GM06990 (cell line): ENCODE measurements around the gene SRPK2.

ENCODE experiments used
- DNase-seq: peaks from one replicate; pipeline ENCODE4 v3.0.0-alpha.2; 2011; ENCODE audit not compliant: insufficient read length; ENCODE audit errors: extremely low read depth
- H3K27me3 ChIP-seq: replicated peaks from 2 replicates; pipeline ENCODE4 v1.6.0; 2011; ENCODE audit warnings: low read length; ENCODE audit not compliant: control insufficient read depth, insufficient read depth
- H3K36me3 ChIP-seq: 2 replicates; pipeline ENCODE4 v1.5.1; 2011; ENCODE audit warnings: low read length; ENCODE audit not compliant: control insufficient read depth, insufficient read depth
- H3K4me3 ChIP-seq: replicated peaks from 2 replicates; pipeline ENCODE4 v1.5.1; 2011; ENCODE audit warnings: low read depth, mild to moderate bottlenecking, control low read depth, low read length
- TF ChIP-seq, protein P1 (sequence below): IDR thresholded peaks from 2 replicates; pipeline ENCODE4 v1.5.1; 2011; ENCODE audit warnings: low read length, control low read depth, mild to moderate bottlenecking, inconsistent platforms; ENCODE audit not compliant: insufficient read depth, poor library complexity, severe bottlenecking

The SRPK2 gene

DNA sequence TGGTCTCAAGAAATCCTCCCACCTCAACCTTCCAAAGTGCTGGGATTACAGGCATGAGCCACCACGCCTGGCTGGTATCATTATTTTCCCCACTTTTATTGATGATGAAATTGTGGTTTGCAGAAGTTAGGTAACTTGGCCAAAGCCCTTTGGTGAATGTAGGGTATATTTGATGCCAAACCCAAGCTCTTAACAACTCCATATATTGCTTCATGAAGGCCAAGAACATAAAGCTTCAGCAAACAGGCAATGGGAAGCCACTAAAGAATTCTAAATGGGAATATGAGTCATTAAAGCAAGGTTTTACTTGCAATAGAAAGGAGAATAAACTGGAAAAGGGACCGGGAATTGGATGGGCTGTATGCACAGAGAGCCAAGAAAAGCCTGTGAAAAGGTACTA lies 232.0 kb downstream of the SRPK2 start:
- DNase-seq = no peak
- Histone ChIP-seq H3K4me3 (no peak overlapping the region), H3K36me3 (no peaks in the 10 kb centered on the region), H3K27me3 (no peaks in the 10 kb centered on the region)
- TF ChIP-seq, protein P1, sequence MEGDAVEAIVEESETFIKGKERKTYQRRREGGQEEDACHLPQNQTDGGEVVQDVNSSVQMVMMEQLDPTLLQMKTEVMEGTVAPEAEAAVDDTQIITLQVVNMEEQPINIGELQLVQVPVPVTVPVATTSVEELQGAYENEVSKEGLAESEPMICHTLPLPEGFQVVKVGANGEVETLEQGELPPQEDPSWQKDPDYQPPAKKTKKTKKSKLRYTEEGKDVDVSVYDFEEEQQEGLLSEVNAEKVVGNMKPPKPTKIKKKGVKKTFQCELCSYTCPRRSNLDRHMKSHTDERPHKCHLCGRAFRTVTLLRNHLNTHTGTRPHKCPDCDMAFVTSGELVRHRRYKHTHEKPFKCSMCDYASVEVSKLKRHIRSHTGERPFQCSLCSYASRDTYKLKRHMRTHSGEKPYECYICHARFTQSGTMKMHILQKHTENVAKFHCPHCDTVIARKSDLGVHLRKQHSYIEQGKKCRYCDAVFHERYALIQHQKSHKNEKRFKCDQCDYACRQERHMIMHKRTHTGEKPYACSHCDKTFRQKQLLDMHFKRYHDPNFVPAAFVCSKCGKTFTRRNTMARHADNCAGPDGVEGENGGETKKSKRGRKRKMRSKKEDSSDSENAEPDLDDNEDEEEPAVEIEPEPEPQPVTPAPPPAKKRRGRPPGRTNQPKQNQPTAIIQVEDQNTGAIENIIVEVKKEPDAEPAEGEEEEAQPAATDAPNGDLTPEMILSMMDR = no peak

DNA sequence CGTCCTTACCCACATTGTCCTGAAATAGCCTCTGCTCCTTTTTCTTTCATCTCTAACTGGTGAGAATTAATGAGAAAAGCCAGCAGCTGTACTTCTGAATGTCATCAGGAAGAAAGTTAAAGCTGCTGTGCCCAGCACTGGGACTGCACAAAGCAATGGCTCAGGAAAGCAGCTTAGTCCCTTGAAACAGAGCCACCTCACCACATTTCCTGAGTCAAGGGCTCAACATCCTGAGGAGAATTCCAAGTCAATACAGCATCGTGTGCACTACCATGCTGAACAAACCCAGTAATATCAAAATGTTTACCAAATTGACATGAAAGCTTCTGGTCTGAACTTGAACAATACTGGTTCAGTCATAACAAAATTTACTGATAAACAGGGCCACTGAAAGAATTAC lies 234.6 kb downstream of the SRPK2 start:
- DNase-seq = no peak
- TF ChIP-seq, protein P1 = no peak
- no peaks in the 10 kb centered on the region for H3K36me3 ChIP-seq
- H3K4me3 ChIP-seq = no peak overlapping the region
- no peaks in the 10 kb centered on the region for H3K27me3 ChIP-seq

DNA sequence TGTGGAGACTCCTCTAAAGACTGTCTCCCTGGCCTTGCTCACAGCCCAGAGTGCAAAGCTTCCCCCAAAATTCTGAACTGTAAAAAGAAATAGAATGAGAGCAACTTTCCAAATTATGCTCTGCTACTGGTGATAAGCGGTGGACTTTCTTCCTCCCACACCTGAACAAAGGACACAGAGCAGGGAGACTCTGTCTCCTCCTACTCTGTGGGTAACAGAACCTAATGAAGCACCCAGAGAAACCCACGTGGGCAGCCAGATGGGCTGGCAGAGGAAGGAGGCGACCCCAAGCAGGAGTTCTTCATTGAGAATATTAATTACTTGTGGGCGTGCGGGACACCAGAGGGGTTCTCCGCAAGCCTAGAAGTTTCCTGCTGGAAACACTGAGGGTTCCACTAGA lies 235.2 kb downstream of the SRPK2 start:
- Histone ChIP-seq H3K4me3 (no peak overlapping the region), H3K27me3 (no peaks in the 10 kb centered on the region), H3K36me3 (no peaks in the 10 kb centered on the region)
- TF ChIP-seq, protein P1 = no peak
- no peak for DNase-seq

DNA sequence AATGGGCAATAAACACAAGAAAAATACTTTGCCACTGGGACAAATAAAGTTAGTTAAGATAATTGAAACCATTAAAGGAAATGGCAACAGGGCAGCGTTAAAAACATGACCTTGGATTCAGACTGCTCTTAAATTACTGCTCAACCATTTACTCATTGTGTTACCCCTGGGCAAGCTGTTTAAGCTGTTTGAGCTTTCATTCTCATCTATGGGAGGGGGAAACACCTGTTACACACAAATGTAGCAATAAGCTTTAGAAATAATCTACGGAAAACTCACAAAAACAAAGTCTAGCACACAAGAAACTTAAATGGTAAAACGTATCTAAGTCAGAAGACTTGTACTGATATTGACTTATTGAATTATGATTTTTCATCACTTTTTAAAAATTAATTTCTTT lies 237.6 kb downstream of the SRPK2 start:
- DNase-seq = no peak
- Histone ChIP-seq H3K4me3 (no peak overlapping the region), H3K36me3 (no peaks in the 10 kb centered on the region), H3K27me3 (no peaks in the 10 kb centered on the region)
- TF ChIP-seq, protein P1 = no peak

DNA sequence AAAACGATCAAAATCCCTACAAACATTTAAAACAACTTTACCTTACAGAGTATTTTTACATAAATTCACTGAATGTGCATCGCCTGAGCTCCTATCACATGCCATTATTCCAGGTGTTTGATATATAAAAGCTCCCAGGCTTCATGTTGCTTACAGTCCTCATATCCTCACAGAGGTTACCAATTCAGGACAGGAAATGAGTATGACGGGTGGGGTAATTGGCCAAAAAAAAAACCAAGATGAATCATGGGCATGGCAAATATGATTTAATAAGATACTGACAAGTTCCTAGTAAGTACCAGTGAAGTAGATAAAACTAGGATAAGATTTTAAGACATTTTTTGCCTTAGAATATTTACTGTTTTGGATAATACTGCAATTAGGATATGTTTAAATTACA lies 238.9 kb downstream of the SRPK2 start:
- DNase-seq = no peak
- Histone ChIP-seq H3K36me3 (no peaks in the 10 kb centered on the region), H3K4me3 (no peak overlapping the region), H3K27me3 (no peaks in the 10 kb centered on the region)
- TF ChIP-seq, protein P1 = no peak

DNA sequence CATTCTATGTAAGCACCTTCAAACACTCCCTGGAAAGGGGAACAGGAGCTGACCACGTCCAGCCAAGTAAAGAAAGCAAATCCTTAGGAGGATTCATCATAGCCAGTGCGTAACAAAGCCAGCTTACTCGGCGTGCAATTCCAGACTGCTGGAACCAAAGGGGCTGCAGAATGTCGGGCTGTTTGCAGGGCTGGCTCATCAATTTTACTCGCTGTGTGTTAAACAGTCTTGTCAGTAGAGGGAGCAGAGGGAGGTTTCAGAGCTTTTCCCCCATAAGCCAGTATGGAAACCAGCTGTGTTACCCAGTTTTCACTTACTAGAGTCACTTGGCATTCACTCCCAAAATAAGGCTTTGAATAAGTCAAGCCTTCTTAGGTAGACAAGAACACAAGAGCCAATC lies 247.7 kb downstream of the SRPK2 start:
- DNase-seq = no peak
- peaks cover 3% of the 10 kb centered on the region for H3K36me3 ChIP-seq
- TF ChIP-seq, protein P1 = peak; percentile 46
- H3K4me3 ChIP-seq = no peak overlapping the region
- H3K27me3 ChIP-seq = no peaks in the 10 kb centered on the region
